Neural cell (in vitro differentiated cells): ENCODE data around the gene LRRC74A. TPM values are rescaled to one million over a fixed set of nuclear protein-coding genes. Genes with fewer than 3 reads are reported as not detected.

Experiments used
- H2AFZ ChIP-seq: fragments of 200-600, 300-800 bp; sonication (generic), shearing (Covaris generic); 2 replicates; pipeline ENCODE4 v1.6.0; 2014; ENCODE audit warnings: low read depth, mild to moderate bottlenecking, antibody characterized with exemption, low read length, moderate library complexity
- H3F3A ChIP-seq: fragments of 200-600 bp; shearing (Covaris generic); 2 replicates; pipeline ENCODE4 v1.6.1; 2016; ENCODE audit warnings: mild to moderate bottlenecking, moderate library complexity, mixed read lengths, antibody characterized with exemption, low read length; ENCODE audit not compliant: insufficient read depth, poor library complexity, severe bottlenecking
- H3K27ac ChIP-seq: fragments of 200-600, 300-800 bp; sonication (generic), shearing (Covaris generic); 2 replicates; pipeline ENCODE4 v1.5.1; 2014; ENCODE audit warnings: mild to moderate bottlenecking, low read length, moderate library complexity
- H3K27me3 ChIP-seq: fragments of 300-800, 200-600 bp; sonication (generic), shearing (Covaris generic); 2 replicates; pipeline ENCODE4 v1.6.0; 2014; ENCODE audit warnings: mild to moderate bottlenecking, low read depth, low read length, moderate library complexity; ENCODE audit not compliant: insufficient read depth
- H3K36me3 ChIP-seq: fragments of 300-800, 200-600 bp; sonication (generic), shearing (Covaris generic); 2 replicates; pipeline ENCODE4 v1.5.1; 2014; ENCODE audit warnings: mild to moderate bottlenecking, antibody characterized with exemption, low read length, moderate library complexity; ENCODE audit not compliant: insufficient read depth
- H3K4me2 ChIP-seq: fragments of 300-800, 200-600 bp; sonication (generic), shearing (Covaris generic); 2 replicates; pipeline ENCODE4 v1.6.0; 2014; ENCODE audit warnings: mild to moderate bottlenecking, low read length
- H3K4me3 ChIP-seq: fragments of 300-800, 200-600 bp; sonication (generic), shearing (Covaris generic); 2 replicates; pipeline ENCODE4 v1.5.1; 2014; ENCODE audit warnings: mild to moderate bottlenecking, low read length, moderate library complexity
- H3K79me2 ChIP-seq: fragments of 200-600 bp; shearing (Covaris generic); replicated peaks from 2 replicates; pipeline ENCODE4 v1.6.0; 2014; ENCODE audit warnings: mild to moderate bottlenecking, low read length, moderate library complexity; ENCODE audit not compliant: insufficient read depth
- H3K9ac ChIP-seq: fragments of 300-800, 200-600 bp; sonication (generic), shearing (Covaris generic); 2 replicates; pipeline ENCODE4 v1.6.1; 2016; ENCODE audit warnings: mild to moderate bottlenecking, low read length, mixed read lengths
- H3K9me2 ChIP-seq: fragments of 200-600 bp; shearing (Covaris generic); 2 replicates; pipeline ENCODE4 v1.6.1; 2016; ENCODE audit warnings: mild to moderate bottlenecking, low read length, mixed read lengths; ENCODE audit not compliant: insufficient read depth
- H3K9me3 ChIP-seq: fragments of 200-600, 300-800 bp; sonication (generic), shearing (Covaris generic); 2 replicates; pipeline ENCODE4 v1.6.1; 2016; ENCODE audit warnings: mild to moderate bottlenecking, mixed run types, low read length, moderate library complexity, mixed read lengths
- H4K20me1 ChIP-seq: fragments of 200-600 bp; shearing (Covaris generic); 2 replicates; pipeline ENCODE4 v1.6.1; 2016; ENCODE audit warnings: mild to moderate bottlenecking, mixed run types; ENCODE audit not compliant: insufficient read depth
- CTCF ChIP-seq: fragments of 450-650 bp; IDR thresholded peaks from 2 replicates; pipeline ENCODE4 v1.5.1; 2014; ENCODE audit warnings: antibody characterized with exemption, mild to moderate bottlenecking, moderate library complexity; ENCODE audit not compliant: poor library complexity, severe bottlenecking
- EP300 ChIP-seq: fragments of 450-650 bp; conservative IDR thresholded peaks from 2 replicates; pipeline ENCODE4 v1.6.1; 2014; ENCODE audit warnings: antibody characterized with exemption, mild to moderate bottlenecking, moderate library complexity; ENCODE audit not compliant: poor library complexity, severe bottlenecking
- EZH2 ChIP-seq: fragments of 200-600, 300-800 bp; shearing (Covaris generic), sonication (generic); IDR thresholded peaks from 2 replicates; pipeline ENCODE4 v1.6.1; 2014; ENCODE audit warnings: antibody characterized with exemption, low read length, borderline replicate concordance, mild to moderate bottlenecking; ENCODE audit not compliant: insufficient read depth, poor library complexity, severe bottlenecking
- MXI1 ChIP-seq: fragments of 450-650 bp; conservative IDR thresholded peaks from 2 replicates; pipeline ENCODE4 v1.6.1; 2014; ENCODE audit warnings: antibody characterized with exemption, mild to moderate bottlenecking; ENCODE audit not compliant: poor library complexity, severe bottlenecking
- POLR2AphosphoS5 ChIP-seq: IDR thresholded peaks from 2 replicates; pipeline ENCODE4 v1.6.1; 2012
- RAD21 ChIP-seq: fragments of 450-650 bp; conservative IDR thresholded peaks from 2 replicates; pipeline ENCODE4 v1.6.1; 2014; ENCODE audit warnings: antibody characterized with exemption, mild to moderate bottlenecking, moderate library complexity
- SMC3 ChIP-seq: fragments of 450-650 bp; conservative IDR thresholded peaks from 2 replicates; pipeline ENCODE4 v1.6.1; 2014; ENCODE audit warnings: antibody characterized with exemption, mild to moderate bottlenecking, moderate library complexity; ENCODE audit not compliant: poor library complexity
- TAF1 ChIP-seq: IDR thresholded peaks from 2 replicates; pipeline ENCODE4 v1.6.1; 2012; ENCODE audit warnings: low read depth
- polyA plus RNA-seq: library from polyadenylated mRNA; depleted of rRNA; stranded (reverse); fragments of >200 nt; gene quantifications from 2 replicates; pipeline ENCODE4 v1.2.3, GENCODE V29; 2014
- TF ChIP-seq, protein P1 (sequence below): IDR thresholded peaks from 2 replicates; pipeline ENCODE4 v1.6.1; 2012; ENCODE audit warnings: borderline replicate concordance

Gene LRRC74A
- polyA plus RNA-seq, 1 donor from 2014 or later = not detected

- H3K27ac ChIP-seq = no peak overlapping the region
- no peaks in the 10 kb centered on the region for H3K9me3 ChIP-seq
- no peak overlapping the region for H3K4me2 ChIP-seq
- no peaks in the 10 kb centered on the region for H3F3A ChIP-seq
- H3K36me3 ChIP-seq = no peaks in the 10 kb centered on the region
- TF ChIP-seq MXI1 (no peak), EZH2 (no peak), POLR2AphosphoS5 (no peak), RAD21 (no peak), CTCF (no peak), SMC3 (no peak), EP300 (no peak), TAF1 (no peak)
- TF ChIP-seq, protein P1, sequence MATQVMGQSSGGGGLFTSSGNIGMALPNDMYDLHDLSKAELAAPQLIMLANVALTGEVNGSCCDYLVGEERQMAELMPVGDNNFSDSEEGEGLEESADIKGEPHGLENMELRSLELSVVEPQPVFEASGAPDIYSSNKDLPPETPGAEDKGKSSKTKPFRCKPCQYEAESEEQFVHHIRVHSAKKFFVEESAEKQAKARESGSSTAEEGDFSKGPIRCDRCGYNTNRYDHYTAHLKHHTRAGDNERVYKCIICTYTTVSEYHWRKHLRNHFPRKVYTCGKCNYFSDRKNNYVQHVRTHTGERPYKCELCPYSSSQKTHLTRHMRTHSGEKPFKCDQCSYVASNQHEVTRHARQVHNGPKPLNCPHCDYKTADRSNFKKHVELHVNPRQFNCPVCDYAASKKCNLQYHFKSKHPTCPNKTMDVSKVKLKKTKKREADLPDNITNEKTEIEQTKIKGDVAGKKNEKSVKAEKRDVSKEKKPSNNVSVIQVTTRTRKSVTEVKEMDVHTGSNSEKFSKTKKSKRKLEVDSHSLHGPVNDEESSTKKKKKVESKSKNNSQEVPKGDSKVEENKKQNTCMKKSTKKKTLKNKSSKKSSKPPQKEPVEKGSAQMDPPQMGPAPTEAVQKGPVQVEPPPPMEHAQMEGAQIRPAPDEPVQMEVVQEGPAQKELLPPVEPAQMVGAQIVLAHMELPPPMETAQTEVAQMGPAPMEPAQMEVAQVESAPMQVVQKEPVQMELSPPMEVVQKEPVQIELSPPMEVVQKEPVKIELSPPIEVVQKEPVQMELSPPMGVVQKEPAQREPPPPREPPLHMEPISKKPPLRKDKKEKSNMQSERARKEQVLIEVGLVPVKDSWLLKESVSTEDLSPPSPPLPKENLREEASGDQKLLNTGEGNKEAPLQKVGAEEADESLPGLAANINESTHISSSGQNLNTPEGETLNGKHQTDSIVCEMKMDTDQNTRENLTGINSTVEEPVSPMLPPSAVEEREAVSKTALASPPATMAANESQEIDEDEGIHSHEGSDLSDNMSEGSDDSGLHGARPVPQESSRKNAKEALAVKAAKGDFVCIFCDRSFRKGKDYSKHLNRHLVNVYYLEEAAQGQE = no peak
- H3K9me2 ChIP-seq = no peaks in the 10 kb centered on the region
- no peaks in the 10 kb centered on the region for H3K27me3 ChIP-seq
- no peaks in the 10 kb centered on the region for H4K20me1 ChIP-seq
- no peaks in the 10 kb centered on the region for H3K79me2 ChIP-seq
- no peak overlapping the region for H2AFZ ChIP-seq
- H3K4me3 ChIP-seq = no peak overlapping the region
- no peak overlapping the region for H3K9ac ChIP-seq
Observed at GRCh38 chr14:76834241-76834661, 8.0 kb downstream of the LRRC74A start.

GRCh38 chr14:76836029-76836630 lies 9.9 kb downstream of the LRRC74A start:
- Histone ChIP-seq H2AFZ (no peak overlapping the region), H3K27ac (no peak overlapping the region), H3K9ac (no peak overlapping the region), H3F3A (no peaks in the 10 kb centered on the region), H3K36me3 (no peaks in the 10 kb centered on the region), H3K4me2 (no peak overlapping the region), H3K4me3 (no peak overlapping the region), H3K27me3 (no peaks in the 10 kb centered on the region), H3K79me2 (no peaks in the 10 kb centered on the region), H4K20me1 (no peaks in the 10 kb centered on the region), H3K9me2 (no peaks in the 10 kb centered on the region), H3K9me3 (no peaks in the 10 kb centered on the region)
- TF ChIP-seq EP300 (no peak), RAD21 (no peak), EZH2 (no peak), POLR2AphosphoS5 (no peak), SMC3 (no peak), MXI1 (no peak), TAF1 (no peak), CTCF (no peak)
- TF ChIP-seq, protein P1 = no peak
